H54 (cell line): ENCODE data around the gene CDC42EP4.

Source experiments
- DNase-seq: peaks from one replicate; pipeline ENCODE4 v3.0.0; 2011; ENCODE audit warnings: low spot score, mixed read lengths; ENCODE audit not compliant: insufficient read length
- FAIRE-seq: peaks from 3 replicates; lab custom pipeline; 2011; peaks lifted over from hg19 to GRCh38; lab: Jason Lieb, UNC
- POLR2A ChIP-seq: IDR thresholded peaks from 2 replicates; pipeline ENCODE4 v1.6.1; 2011; ENCODE audit warnings: low read depth, mild to moderate bottlenecking, low read length

CDC42EP4 gene

GRCh38 chr17:73291260-73291801, 20.5 kb downstream of the CDC42EP4 start:
- TF ChIP-seq POLR2A, result 0 out of 2 replicates have a peak, but pooled peaks have one; percentile 15
- DNase-seq (peak; percentile 92), FAIRE-seq (peak; percentile 70)

GRCh38 chr17:73290399-73291259, 21.2 kb downstream of the CDC42EP4 start:
- DNase-seq, result no peak
- TF ChIP-seq POLR2A, result no peak
- FAIRE-seq, result no peak

- TF ChIP-seq POLR2A, result no peak
- FAIRE-seq (no peak), DNase-seq (no peak)
Observed at GRCh38 chr17:73289549-73290254, 22.1 kb downstream of the CDC42EP4 start.

GRCh38 chr17:73288534-73289302, 23.1 kb downstream of the CDC42EP4 start:
- FAIRE-seq, result no peak
- no peak for TF ChIP-seq POLR2A
- no peak for DNase-seq

GRCh38 chr17:73286863-73287296, 24.9 kb downstream of the CDC42EP4 start:
- DNase-seq (no peak), FAIRE-seq (no peak)
- TF ChIP-seq POLR2A, result no peak

GRCh38 chr17:73285916-73286862, 25.6 kb downstream of the CDC42EP4 start:
- FAIRE-seq (no peak), DNase-seq (no peak)
- TF ChIP-seq POLR2A, result no peak

- FAIRE-seq (no peak), DNase-seq (no peak)
- TF ChIP-seq POLR2A, result no peak
Observed at GRCh38 chr17:73285603-73285908, 26.2 kb downstream of the CDC42EP4 start.

- no peak for TF ChIP-seq POLR2A
- DNase-seq (no peak), FAIRE-seq (no peak)
Observed at GRCh38 chr17:73284906-73285602, 26.7 kb downstream of the CDC42EP4 start.

- no peak for DNase-seq
- FAIRE-seq, result no peak
- TF ChIP-seq POLR2A, result no peak
Observed at GRCh38 chr17:73284354-73284753, 27.4 kb downstream of the CDC42EP4 start.

GRCh38 chr17:73283841-73284282, 27.9 kb downstream of the CDC42EP4 start:
- no peak for DNase-seq
- no peak for TF ChIP-seq POLR2A
- FAIRE-seq, result no peak

- FAIRE-seq, result no peak
- TF ChIP-seq POLR2A, result no peak
- DNase-seq, result no peak
Observed at GRCh38 chr17:73283250-73283649, 28.6 kb downstream of the CDC42EP4 start.

- no peak for DNase-seq
- no peak for FAIRE-seq
- no peak for TF ChIP-seq POLR2A
Observed at GRCh38 chr17:73282629-73283028, 29.2 kb downstream of the CDC42EP4 start.
